Measurements from ENCODE around the gene CARD19. TPM values are rescaled to one million over a fixed set of nuclear protein-coding genes. Genes with fewer than 3 reads are reported as not detected.

Gene CARD19
- total RNA-seq, 1 donor from 2014 or later, result 24.5 TPM

- Histone ChIP-seq H3K27ac (ENCODE audit: low read depth, low read length) (peak overlapping the region; percentile 95), H3K36me3 (ENCODE audit: control insufficient read depth in 3 of 3, insufficient read depth in 3 of 3, low read length in 3 of 3) (no peaks in the 10 kb centered on the region), H3K27me3 (ENCODE audit: control insufficient read depth in 3 of 3, insufficient read depth in 3 of 3, low read length in 3 of 3) (no peaks in the 10 kb centered on the region), H3K9ac (ENCODE audit: low read depth in 1 of 3, low read length in 3 of 3) (peak overlapping the region in 2 of 3 donors; percentile 74 to 85), H3K4me1 (ENCODE audit: control insufficient read depth in 3 of 3, insufficient read depth in 3 of 3, low read length in 3 of 3) (peaks cover 41 to 56% (median 48%) of the 10 kb centered on the region in 3 donors), H3K9me3 (ENCODE audit: control insufficient read depth in 3 of 3, low read length in 3 of 3) (no peaks in the 10 kb centered on the region), H3K4me3 (ENCODE audit: low read length in 3 of 3) (no peak overlapping the region)
These were observed 1.9 kb upstream of the CARD19 start for GRCh38 chr9:93093877-93094657.

- H3K4me1 ChIP-seq (ENCODE audit: control insufficient read depth in 3 of 3, insufficient read depth in 3 of 3, low read length in 3 of 3), result peaks cover 47 to 63% (median 54%) of the 10 kb centered on the region in 3 donors
- no peaks in the 10 kb centered on the region for H3K9me3 ChIP-seq (ENCODE audit: control insufficient read depth in 3 of 3, low read length in 3 of 3)
- peak overlapping the region; percentile 95 for H3K27ac ChIP-seq (ENCODE audit: low read depth, low read length)
- no peaks in the 10 kb centered on the region for H3K27me3 ChIP-seq (ENCODE audit: control insufficient read depth in 3 of 3, insufficient read depth in 3 of 3, low read length in 3 of 3)
- peak overlapping the region; percentile 74 to 85 (median 84) for H3K9ac ChIP-seq (ENCODE audit: low read depth in 1 of 3, low read length in 3 of 3)
- H3K4me3 ChIP-seq (ENCODE audit: low read length in 3 of 3), result peak overlapping the region; percentile 74 to 76 (median 74)
- no peaks in the 10 kb centered on the region for H3K36me3 ChIP-seq (ENCODE audit: control insufficient read depth in 3 of 3, insufficient read depth in 3 of 3, low read length in 3 of 3)
These were observed 1.3 kb upstream of the CARD19 start for GRCh38 chr9:93094658-93095204.

- no peaks in the 10 kb centered on the region for H3K27me3 ChIP-seq (ENCODE audit: control insufficient read depth in 3 of 3, insufficient read depth in 3 of 3, low read length in 3 of 3)
- no peaks in the 10 kb centered on the region for H3K9me3 ChIP-seq (ENCODE audit: control insufficient read depth in 3 of 3, low read length in 3 of 3)
- no peaks in the 10 kb centered on the region for H3K36me3 ChIP-seq (ENCODE audit: control insufficient read depth in 3 of 3, insufficient read depth in 3 of 3, low read length in 3 of 3)
- peak overlapping the region; percentile 74 to 76 (median 74) for H3K4me3 ChIP-seq (ENCODE audit: low read length in 3 of 3)
- peak overlapping the region; percentile 74 to 85 (median 84) for H3K9ac ChIP-seq (ENCODE audit: low read depth in 1 of 3, low read length in 3 of 3)
- peak overlapping the region; percentile 96 for H3K27ac ChIP-seq (ENCODE audit: low read depth, low read length)
- H3K4me1 ChIP-seq (ENCODE audit: control insufficient read depth in 3 of 3, insufficient read depth in 3 of 3, low read length in 3 of 3), result peaks cover 47 to 67% (median 56%) of the 10 kb centered on the region in 3 donors
These were observed 549 bp upstream of the CARD19 start for GRCh38 chr9:93095205-93096130.

DNA sequence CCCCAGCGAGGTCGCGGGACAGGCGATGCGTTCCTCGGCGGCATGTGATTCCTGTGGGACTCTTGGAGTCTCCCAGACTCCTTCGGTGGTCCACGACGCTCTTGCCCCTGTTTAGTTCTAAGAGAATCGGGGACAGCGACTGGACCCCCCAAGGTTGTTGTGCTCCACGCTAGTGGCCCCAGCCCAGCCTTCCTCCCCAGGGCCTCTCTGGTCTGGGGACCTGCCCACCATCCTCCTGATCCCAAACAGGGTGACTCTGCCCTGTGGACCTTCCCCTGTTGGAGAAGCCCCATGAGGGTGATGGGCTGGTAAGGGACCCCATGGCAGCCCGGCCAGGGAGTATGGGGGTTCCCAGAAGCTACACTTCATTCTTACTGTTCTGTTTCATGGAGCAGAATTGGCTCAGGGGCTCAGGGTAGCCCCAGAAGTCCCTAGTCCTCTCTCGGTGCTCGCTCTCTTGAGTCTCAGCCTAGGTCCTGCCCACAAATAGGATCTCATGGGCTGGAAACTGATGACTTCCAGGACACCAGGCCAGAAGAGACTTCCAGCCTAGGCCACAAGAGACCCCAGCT is 880 bp downstream of the CARD19 start:
- H3K4me3 ChIP-seq (ENCODE audit: low read length in 3 of 3), result peak overlapping the region; percentile 87 to 91 (median 88)
- no peaks in the 10 kb centered on the region for H3K27me3 ChIP-seq (ENCODE audit: control insufficient read depth in 3 of 3, insufficient read depth in 3 of 3, low read length in 3 of 3)
- H3K36me3 ChIP-seq (ENCODE audit: control insufficient read depth in 3 of 3, insufficient read depth in 3 of 3, low read length in 3 of 3), result no peaks in the 10 kb centered on the region
- peak overlapping the region; percentile 91 to 92 (median 92) for H3K9ac ChIP-seq (ENCODE audit: low read depth in 1 of 3, low read length in 3 of 3)
- peak overlapping the region; percentile 96 for H3K27ac ChIP-seq (ENCODE audit: low read depth, low read length)
- no peaks in the 10 kb centered on the region for H3K9me3 ChIP-seq (ENCODE audit: control insufficient read depth in 3 of 3, low read length in 3 of 3)
- peaks cover 47 to 67% (median 56%) of the 10 kb centered on the region in 3 donors for H3K4me1 ChIP-seq (ENCODE audit: control insufficient read depth in 3 of 3, insufficient read depth in 3 of 3, low read length in 3 of 3)

DNA sequence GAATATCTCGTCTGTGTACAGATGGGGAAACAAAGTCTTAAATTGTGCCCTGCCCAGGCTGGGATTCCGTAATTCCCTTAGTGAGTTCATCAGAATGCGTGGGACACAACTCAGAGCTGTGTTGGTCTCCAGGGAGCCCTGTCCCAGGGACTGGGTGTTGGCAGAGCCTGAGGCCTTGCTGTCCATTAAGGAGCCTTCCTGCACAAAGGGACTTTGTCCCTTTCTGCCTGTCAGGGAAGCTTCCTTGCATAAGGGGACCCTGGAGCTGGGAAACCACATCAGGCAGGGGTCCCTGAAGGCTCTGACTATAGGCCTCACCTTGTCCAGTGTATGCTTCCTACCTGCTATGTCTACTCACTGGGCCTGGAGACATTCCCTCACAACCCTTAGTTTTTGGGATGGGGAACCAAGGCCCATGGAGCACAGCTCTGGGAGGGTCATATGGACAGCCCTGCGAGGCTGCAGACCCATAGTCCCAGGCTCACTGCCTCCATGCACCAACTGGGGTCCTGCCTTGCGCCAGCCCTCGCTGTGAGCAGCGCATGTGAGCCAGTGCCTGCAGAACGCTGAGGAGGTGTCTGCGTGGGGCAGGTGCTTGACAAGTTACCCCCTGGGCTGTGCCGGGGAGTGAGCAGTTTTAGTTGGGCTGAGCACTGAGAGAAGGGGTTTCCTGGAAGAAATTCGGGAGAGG is 1.6 kb downstream of the CARD19 start:
- peak overlapping the region; percentile 96 for H3K27ac ChIP-seq (ENCODE audit: low read depth, low read length)
- H3K9me3 ChIP-seq (ENCODE audit: control insufficient read depth in 3 of 3, low read length in 3 of 3), result no peaks in the 10 kb centered on the region
- peaks cover 47 to 61% (median 53%) of the 10 kb centered on the region in 3 donors for H3K4me1 ChIP-seq (ENCODE audit: control insufficient read depth in 3 of 3, insufficient read depth in 3 of 3, low read length in 3 of 3)
- H3K27me3 ChIP-seq (ENCODE audit: control insufficient read depth in 3 of 3, insufficient read depth in 3 of 3, low read length in 3 of 3), result no peaks in the 10 kb centered on the region
- peak overlapping the region; percentile 87 to 91 (median 88) for H3K4me3 ChIP-seq (ENCODE audit: low read length in 3 of 3)
- no peaks in the 10 kb centered on the region for H3K36me3 ChIP-seq (ENCODE audit: control insufficient read depth in 3 of 3, insufficient read depth in 3 of 3, low read length in 3 of 3)
- peak overlapping the region; percentile 91 to 92 (median 92) for H3K9ac ChIP-seq (ENCODE audit: low read depth in 1 of 3, low read length in 3 of 3)

DNA sequence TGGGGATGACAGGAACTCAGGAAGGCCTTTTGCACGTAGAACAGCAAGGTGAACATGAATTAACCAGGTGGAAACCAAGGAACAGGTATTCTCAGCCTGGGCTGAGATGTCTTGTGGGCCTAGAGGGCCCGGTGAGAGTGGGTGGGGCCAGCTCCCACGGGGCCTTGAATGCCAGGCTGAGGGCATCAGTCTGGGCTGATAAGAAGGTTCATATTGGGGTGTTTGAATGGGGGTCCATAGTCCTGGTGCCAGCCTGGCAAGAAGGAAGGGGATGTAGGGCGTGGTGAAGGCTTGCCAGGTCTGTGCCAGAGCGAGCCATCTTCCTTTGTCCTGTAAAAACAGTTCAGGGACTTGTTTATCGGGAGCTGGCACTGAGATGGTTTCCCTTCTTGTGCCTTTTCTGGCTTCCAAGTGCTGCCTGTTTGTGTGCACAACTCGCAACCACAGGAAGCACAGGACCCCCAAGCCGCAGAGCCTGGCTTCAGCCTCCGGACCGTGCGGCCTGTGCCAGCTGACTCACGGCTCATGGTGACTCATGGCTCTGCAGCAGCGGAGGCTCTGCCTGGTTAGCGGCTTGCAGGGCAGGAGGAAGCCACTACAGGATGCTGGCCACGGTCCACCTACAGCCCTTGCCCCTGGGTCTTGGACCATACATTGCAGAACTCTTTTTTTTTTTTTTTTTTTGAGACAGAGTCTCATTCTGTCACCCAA is 2.4 kb downstream of the CARD19 start:
- H3K9ac ChIP-seq (ENCODE audit: low read depth in 1 of 3, low read length in 3 of 3), result peak overlapping the region; percentile 66 to 92 (median 92)

DNA sequence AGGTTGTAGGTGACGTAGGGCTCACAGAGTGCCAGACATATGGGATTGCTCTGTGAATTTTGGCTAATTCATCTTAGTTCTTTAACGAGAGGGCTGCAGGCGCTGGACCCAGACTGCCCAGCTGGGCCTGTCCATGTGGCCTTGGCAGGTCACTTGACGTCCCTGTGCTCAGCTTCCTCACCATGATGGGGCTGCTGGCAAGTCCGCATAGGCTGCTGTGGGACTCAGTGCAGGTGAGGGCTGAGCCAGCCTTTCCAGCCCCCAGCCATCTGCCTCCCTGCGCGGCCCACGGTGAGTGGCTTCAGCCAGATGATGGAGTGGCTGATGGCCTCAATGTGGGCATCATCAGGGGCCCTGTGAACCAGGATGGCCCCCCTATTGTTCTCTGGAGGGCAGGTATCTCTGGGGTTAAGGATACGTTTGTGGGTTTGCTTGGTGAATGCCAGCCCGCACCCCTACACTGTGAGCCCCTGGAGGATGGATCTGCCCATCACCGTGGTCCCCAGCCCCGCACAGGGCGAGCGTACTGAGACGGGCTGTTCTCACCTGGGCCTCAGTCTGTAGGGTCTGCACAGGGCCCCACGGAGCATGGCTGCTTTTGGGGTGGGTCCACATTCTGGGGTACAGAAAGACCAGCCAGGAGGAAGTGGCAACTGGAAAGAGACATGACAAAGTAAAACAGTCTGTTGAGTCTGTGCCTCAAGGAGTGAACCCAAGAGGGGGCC is 3.7 kb downstream of the CARD19 start:
- H3K4me3 ChIP-seq (ENCODE audit: low read length in 3 of 3), result no peak overlapping the region
- H3K4me1 ChIP-seq (ENCODE audit: control insufficient read depth in 3 of 3, insufficient read depth in 3 of 3, low read length in 3 of 3), result peaks cover 35 to 45% (median 38%) of the 10 kb centered on the region in 3 donors
- no peaks in the 10 kb centered on the region for H3K27me3 ChIP-seq (ENCODE audit: control insufficient read depth in 3 of 3, insufficient read depth in 3 of 3, low read length in 3 of 3)
- H3K9ac ChIP-seq (ENCODE audit: low read depth in 1 of 3, low read length in 3 of 3), result peak overlapping the region in 2 of 3 donors; percentile 23 to 25
- H3K27ac ChIP-seq (ENCODE audit: low read depth, low read length), result peak overlapping the region; percentile 96
- H3K36me3 ChIP-seq (ENCODE audit: control insufficient read depth in 3 of 3, insufficient read depth in 3 of 3, low read length in 3 of 3), result no peaks in the 10 kb centered on the region
- peaks cover 0 to 2% (median 0%) of the 10 kb centered on the region in 3 donors for H3K9me3 ChIP-seq (ENCODE audit: control insufficient read depth in 3 of 3, low read length in 3 of 3)

More for the DNA sequence above, 2.4 kb downstream of the CARD19 start:
- Histone ChIP-seq H3K36me3 (ENCODE audit: control insufficient read depth in 3 of 3, insufficient read depth in 3 of 3, low read length in 3 of 3) (no peaks in the 10 kb centered on the region), H3K4me1 (ENCODE audit: control insufficient read depth in 3 of 3, insufficient read depth in 3 of 3, low read length in 3 of 3) (peaks cover 47 to 58% (median 51%) of the 10 kb centered on the region in 3 donors), H3K4me3 (ENCODE audit: low read length in 3 of 3) (peak overlapping the region; percentile 87 to 91 (median 88)), H3K9me3 (ENCODE audit: control insufficient read depth in 3 of 3, low read length in 3 of 3) (no peaks in the 10 kb centered on the region), H3K27ac (ENCODE audit: low read depth, low read length) (peak overlapping the region; percentile 96), H3K27me3 (ENCODE audit: control insufficient read depth in 3 of 3, insufficient read depth in 3 of 3, low read length in 3 of 3) (no peaks in the 10 kb centered on the region)

DNA sequence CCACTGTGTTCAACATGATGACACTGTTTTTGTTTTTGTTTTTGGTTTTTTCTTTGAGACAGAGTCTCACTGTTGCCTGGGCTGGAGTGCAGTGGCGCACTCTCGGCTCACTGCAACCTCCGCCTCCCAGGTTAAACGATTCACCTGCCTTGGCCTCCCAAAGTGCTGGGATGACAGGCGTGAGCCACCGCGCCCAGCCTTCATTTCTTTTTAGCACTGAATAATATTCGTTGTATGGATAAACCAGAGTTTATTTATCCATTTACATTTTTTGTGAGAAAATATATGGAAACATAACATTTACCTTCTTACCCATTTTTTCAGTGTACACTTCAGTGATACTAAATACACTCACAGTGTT is 4.2 kb downstream of the CARD19 start:
- Histone ChIP-seq H3K27me3 (ENCODE audit: control insufficient read depth in 3 of 3, insufficient read depth in 3 of 3, low read length in 3 of 3) (no peaks in the 10 kb centered on the region), H3K36me3 (ENCODE audit: control insufficient read depth in 3 of 3, insufficient read depth in 3 of 3, low read length in 3 of 3) (no peaks in the 10 kb centered on the region), H3K4me3 (ENCODE audit: low read length in 3 of 3) (no peak overlapping the region), H3K9me3 (ENCODE audit: control insufficient read depth in 3 of 3, low read length in 3 of 3) (peaks cover 0 to 2% (median 0%) of the 10 kb centered on the region in 3 donors), H3K27ac (ENCODE audit: low read depth, low read length) (no peak overlapping the region), H3K4me1 (ENCODE audit: control insufficient read depth in 3 of 3, insufficient read depth in 3 of 3, low read length in 3 of 3) (peaks cover 31 to 43% (median 35%) of the 10 kb centered on the region in 3 donors), H3K9ac (ENCODE audit: low read depth in 1 of 3, low read length in 3 of 3) (no peak overlapping the region)
